ENCODE data around the gene SIAH3. TPM values are rescaled to one million over a fixed set of nuclear protein-coding genes. Genes with fewer than 3 reads are reported as not detected.

SIAH3 gene
- total and polyA plus RNA-seq, 10 of the 15 experiments (the other 5 are each of a cell fraction or from before 2014, with no cell fraction given) = not detected

DNA sequence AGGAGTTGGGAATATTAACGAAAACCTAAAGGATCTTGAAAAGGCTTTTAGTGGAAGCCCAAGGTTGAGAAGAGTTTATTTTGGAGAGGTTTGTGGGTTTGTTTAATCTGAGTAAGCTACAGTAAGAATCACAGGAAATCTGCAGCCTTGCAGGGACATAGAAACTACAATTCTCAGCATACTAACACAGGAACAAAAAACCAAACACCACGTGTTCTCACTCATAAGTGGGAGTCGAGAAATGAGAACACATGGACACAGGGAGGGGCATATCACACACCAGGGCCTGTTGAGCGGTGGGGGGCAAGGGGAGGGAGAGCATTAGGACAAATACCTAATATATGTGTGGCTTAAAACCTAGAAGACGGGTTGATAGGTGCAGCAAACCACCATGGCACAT, 8.7 kb upstream of the SIAH3 start:
- H3K79me2 ChIP-seq (ENCODE audit: control insufficient read depth, insufficient read depth, low read length) = no peaks in the 10 kb centered on the region
- H3K4me2 ChIP-seq (ENCODE audit: control insufficient read depth, insufficient read depth) = no peak overlapping the region
- no peak overlapping the region for H2AFZ ChIP-seq (ENCODE audit: control insufficient read depth, low read depth, low read length)
- H3K4me3 ChIP-seq = no peak overlapping the region
- BruUV-seq (replicated peaks) = no TSS peak
- H3K27ac ChIP-seq (ENCODE audit: control insufficient read depth, insufficient read depth) = no peak overlapping the region
- H3K4me1 ChIP-seq (ENCODE audit: control insufficient read depth, insufficient read depth, low read length) = no peaks in the 10 kb centered on the region
- no peak for DNase-seq (ENCODE audit: low read depth, low spot score)
- intact Hi-C loops (cut with micrococcal nuclease; ENCODE audit: unreplicated experiment) = loop anchor here (10.0 kb wide), 1 partner anchor 225 kb away; no protein-coding TSS in a partner anchor
- TF ChIP-seq, protein P1, sequence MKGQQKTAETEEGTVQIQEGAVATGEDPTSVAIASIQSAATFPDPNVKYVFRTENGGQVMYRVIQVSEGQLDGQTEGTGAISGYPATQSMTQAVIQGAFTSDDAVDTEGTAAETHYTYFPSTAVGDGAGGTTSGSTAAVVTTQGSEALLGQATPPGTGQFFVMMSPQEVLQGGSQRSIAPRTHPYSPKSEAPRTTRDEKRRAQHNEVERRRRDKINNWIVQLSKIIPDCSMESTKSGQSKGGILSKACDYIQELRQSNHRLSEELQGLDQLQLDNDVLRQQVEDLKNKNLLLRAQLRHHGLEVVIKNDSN (IDR thresholded peaks at IDR 0.05; ENCODE audit: borderline replicate concordance, extremely low read length, insufficient read depth, low read depth, low read length) = no peak
- TF ChIP-seq IKZF1 (conservative IDR thresholded peaks at IDR 0.05) = no peak
- no peaks in the 10 kb centered on the region for H3K36me3 ChIP-seq (ENCODE audit: control insufficient read depth in 2 of 2, insufficient read depth in 2 of 2, low read length in 1 of 2)
- H4K20me1 ChIP-seq (ENCODE audit: control insufficient read depth, insufficient read depth) = no peaks in the 10 kb centered on the region
- ChIA-PET SMC1A (ENCODE audit: uncharacterized antibody, unreplicated experiment) (interaction anchor here (1.0 to 1.4 kb wide), 3 partner anchors 9 to 58 kb away, joined by 3 read pairs; no protein-coding TSS in a partner anchor), RAD21 (ENCODE audit: unreplicated experiment) (no interaction called here), CTCF (no interaction called here), POLR2A (no interaction called here)
- ATAC-seq = no peak
- in situ Hi-C loops (cut with MboI) = no loop called here
- no peaks in the 10 kb centered on the region for H3K9me3 ChIP-seq (replicated peaks; ENCODE audit: control insufficient read depth, insufficient read depth, low read length)
- no peak overlapping the region for H3K9ac ChIP-seq (ENCODE audit: control insufficient read depth, insufficient read depth, low read length)
- H3K27me3 ChIP-seq (replicated peaks in 1 of 2; ENCODE audit: control insufficient read depth in 2 of 2, insufficient read depth in 2 of 2, low read length in 1 of 2) = peaks cover 3 to 10% of the 10 kb centered on the region in 2 experiments
- FAIRE-seq = no peak
- WGBS (ENCODE audit: insufficient coverage, insufficient replicate concordance, low lambda C conversion rate, missing lambda C conversion rate) = 3% methylated on average over 5 of the region's 5 CpGs

DNA sequence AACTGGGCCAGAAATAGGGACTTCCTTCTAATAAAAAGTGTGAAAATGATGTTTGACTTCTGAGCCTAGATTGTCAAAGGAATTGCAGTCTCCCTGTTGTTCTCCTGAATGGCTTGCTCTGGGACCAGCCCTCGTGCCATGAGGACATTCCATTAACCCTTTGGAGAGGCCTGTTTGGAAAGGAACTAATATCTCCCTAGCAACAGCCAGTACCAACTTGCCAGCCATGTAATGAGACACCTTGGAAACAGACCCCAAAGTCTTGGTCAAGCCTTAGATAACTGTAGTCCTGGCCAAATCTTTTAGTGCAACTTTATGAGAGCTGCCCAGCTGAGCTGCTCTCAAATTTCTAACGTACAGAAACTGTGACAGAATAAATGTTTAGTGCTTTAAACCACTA, 8.2 kb upstream of the SIAH3 start:
- no peak for ATAC-seq
- no TSS peak for BruUV-seq (replicated peaks)
- no peak for DNase-seq (ENCODE audit: low read depth, low spot score)
- H3K4me3 ChIP-seq = no peak overlapping the region
- ChIA-PET POLR2A (no interaction called here), CTCF (no interaction called here), RAD21 (ENCODE audit: unreplicated experiment) (no interaction called here), SMC1A (ENCODE audit: uncharacterized antibody, unreplicated experiment) (interaction anchor here (1.0 to 1.4 kb wide), 3 partner anchors 10 to 57 kb away, joined by 3 read pairs; no protein-coding TSS in a partner anchor)
- H3K36me3 ChIP-seq (ENCODE audit: control insufficient read depth in 2 of 2, insufficient read depth in 2 of 2, low read length in 1 of 2) = no peaks in the 10 kb centered on the region
- TF ChIP-seq, protein P2, sequence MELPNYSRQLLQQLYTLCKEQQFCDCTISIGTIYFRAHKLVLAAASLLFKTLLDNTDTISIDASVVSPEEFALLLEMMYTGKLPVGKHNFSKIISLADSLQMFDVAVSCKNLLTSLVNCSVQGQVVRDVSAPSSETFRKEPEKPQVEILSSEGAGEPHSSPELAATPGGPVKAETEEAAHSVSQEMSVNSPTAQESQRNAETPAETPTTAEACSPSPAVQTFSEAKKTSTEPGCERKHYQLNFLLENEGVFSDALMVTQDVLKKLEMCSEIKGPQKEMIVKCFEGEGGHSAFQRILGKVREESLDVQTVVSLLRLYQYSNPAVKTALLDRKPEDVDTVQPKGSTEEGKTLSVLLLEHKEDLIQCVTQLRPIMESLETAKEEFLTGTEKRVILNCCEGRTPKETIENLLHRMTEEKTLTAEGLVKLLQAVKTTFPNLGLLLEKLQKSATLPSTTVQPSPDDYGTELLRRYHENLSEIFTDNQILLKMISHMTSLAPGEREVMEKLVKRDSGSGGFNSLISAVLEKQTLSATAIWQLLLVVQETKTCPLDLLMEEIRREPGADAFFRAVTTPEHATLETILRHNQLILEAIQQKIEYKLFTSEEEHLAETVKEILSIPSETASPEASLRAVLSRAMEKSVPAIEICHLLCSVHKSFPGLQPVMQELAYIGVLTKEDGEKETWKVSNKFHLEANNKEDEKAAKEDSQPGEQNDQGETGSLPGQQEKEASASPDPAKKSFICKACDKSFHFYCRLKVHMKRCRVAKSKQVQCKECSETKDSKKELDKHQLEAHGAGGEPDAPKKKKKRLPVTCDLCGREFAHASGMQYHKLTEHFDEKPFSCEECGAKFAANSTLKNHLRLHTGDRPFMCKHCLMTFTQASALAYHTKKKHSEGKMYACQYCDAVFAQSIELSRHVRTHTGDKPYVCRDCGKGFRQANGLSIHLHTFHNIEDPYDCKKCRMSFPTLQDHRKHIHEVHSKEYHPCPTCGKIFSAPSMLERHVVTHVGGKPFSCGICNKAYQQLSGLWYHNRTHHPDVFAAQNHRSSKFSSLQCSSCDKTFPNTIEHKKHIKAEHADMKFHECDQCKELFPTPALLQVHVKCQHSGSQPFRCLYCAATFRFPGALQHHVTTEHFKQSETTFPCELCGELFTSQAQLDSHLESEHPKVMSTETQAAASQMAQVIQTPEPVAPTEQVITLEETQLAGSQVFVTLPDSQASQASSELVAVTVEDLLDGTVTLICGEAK (IDR thresholded peaks at IDR 0.05; ENCODE audit: borderline replicate concordance) = no peak
- TF ChIP-seq MYC (IDR thresholded peaks at IDR 0.05; ENCODE audit: insufficient read depth, insufficient read length, insufficient replicate concordance, low read length, severe bottlenecking) = no peak
- FAIRE-seq = no peak
- H3K4me1 ChIP-seq (ENCODE audit: control insufficient read depth, insufficient read depth, low read length) = no peaks in the 10 kb centered on the region
- WGBS (ENCODE audit: insufficient coverage, insufficient replicate concordance, low lambda C conversion rate, missing lambda C conversion rate) = 0% methylated on average over 2 of the region's 2 CpGs
- no peak overlapping the region for H2AFZ ChIP-seq (ENCODE audit: control insufficient read depth, low read depth, low read length)
- no peak overlapping the region for H3K9ac ChIP-seq (ENCODE audit: control insufficient read depth, insufficient read depth, low read length)
- peaks cover 1 to 10% of the 10 kb centered on the region in 2 experiments for H3K27me3 ChIP-seq (replicated peaks in 1 of 2; ENCODE audit: control insufficient read depth in 2 of 2, insufficient read depth in 2 of 2, low read length in 1 of 2)
- H3K27ac ChIP-seq (ENCODE audit: control insufficient read depth, insufficient read depth) = no peak overlapping the region
- no peak overlapping the region for H3K4me2 ChIP-seq (ENCODE audit: control insufficient read depth, insufficient read depth)
- H3K79me2 ChIP-seq (ENCODE audit: control insufficient read depth, insufficient read depth, low read length) = no peaks in the 10 kb centered on the region
- in situ Hi-C loops (cut with MboI) (no loop called here), intact Hi-C loops (cut with micrococcal nuclease; ENCODE audit: unreplicated experiment) (loop anchor here (10.0 kb wide), 1 partner anchor 225 kb away; no protein-coding TSS in a partner anchor)
- no peaks in the 10 kb centered on the region for H4K20me1 ChIP-seq (ENCODE audit: control insufficient read depth, insufficient read depth)
- H3K9me3 ChIP-seq (replicated peaks; ENCODE audit: control insufficient read depth, insufficient read depth, low read length) = no peaks in the 10 kb centered on the region

All from GM12878 (cell line).